ENCODE data around the gene SMYD5. TPM values are rescaled to one million over a fixed set of nuclear protein-coding genes. Genes with fewer than 3 reads are reported as not detected.
A peak's percentile ranks its signal among the peaks of the same experiment; 100 is the strongest.

Gene SMYD5
- total and polyA plus RNA-seq, 9 of the 15 experiments (the other 6 are each of a cell fraction or from before 2014, with no cell fraction given): 11.4 to 56.8 (median 32.0) TPM

DNA sequence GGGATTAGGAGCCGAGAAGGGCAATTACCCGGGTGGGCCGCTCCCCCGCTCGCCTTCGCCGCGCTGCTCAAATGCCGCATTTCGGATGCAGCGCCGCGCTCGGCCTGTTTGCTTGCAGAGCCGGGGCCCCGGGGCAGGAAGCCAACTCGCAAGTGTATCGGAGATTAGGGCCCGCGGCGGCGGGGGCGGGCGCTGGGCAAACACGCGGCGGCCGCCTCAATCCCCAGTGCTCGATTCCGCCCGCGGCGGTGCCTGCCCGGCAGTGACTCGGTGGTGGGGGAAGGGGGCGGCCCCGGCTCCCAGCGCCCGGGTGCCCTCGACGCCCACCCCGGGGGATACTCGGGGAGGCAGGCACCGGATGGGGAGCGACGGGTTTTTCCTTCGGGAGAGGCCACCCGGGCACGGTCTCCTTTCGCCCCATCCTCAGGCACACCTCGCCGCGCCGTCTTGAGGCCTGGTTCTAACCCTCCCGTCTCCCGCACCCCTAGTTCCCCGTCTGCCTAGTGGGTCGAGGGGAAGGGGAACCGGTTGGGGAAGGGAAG is 38.3 kb upstream of the SMYD5 start (continued):
- TF ChIP-seq, protein P1, sequence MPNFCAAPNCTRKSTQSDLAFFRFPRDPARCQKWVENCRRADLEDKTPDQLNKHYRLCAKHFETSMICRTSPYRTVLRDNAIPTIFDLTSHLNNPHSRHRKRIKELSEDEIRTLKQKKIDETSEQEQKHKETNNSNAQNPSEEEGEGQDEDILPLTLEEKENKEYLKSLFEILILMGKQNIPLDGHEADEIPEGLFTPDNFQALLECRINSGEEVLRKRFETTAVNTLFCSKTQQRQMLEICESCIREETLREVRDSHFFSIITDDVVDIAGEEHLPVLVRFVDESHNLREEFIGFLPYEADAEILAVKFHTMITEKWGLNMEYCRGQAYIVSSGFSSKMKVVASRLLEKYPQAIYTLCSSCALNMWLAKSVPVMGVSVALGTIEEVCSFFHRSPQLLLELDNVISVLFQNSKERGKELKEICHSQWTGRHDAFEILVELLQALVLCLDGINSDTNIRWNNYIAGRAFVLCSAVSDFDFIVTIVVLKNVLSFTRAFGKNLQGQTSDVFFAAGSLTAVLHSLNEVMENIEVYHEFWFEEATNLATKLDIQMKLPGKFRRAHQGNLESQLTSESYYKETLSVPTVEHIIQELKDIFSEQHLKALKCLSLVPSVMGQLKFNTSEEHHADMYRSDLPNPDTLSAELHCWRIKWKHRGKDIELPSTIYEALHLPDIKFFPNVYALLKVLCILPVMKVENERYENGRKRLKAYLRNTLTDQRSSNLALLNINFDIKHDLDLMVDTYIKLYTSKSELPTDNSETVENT (CRISPR knock-in tag; IDR thresholded peaks at IDR 0.05): no peak
- TF ChIP-seq SMAD1 (IDR thresholded peaks at IDR 0.05; ENCODE audit: low read depth, low read length, partially characterized antibody) (no peak), CBFA2T3 (IDR thresholded peaks at IDR 0.05) (peak; percentile 67), CCNT2 (IDR thresholded peaks at IDR 0.05; ENCODE audit: borderline replicate concordance, extremely low read depth, insufficient read length, low read depth, low read length) (peak; percentile 75), C11orf30 (IDR thresholded peaks at IDR 0.05; ENCODE audit: low read depth) (no peak), ELF4 (CRISPR knock-in tag; IDR thresholded peaks at IDR 0.05) (no peak), GTF2A2 (tag; IDR thresholded peaks at IDR 0.05) (no peak), FOXM1 (IDR thresholded peaks at IDR 0.05; ENCODE audit: low read depth) (no peak), FOXM1 (CRISPR knock-in tag; IDR thresholded peaks at IDR 0.05; ENCODE audit: low read depth) (no peak), ZNF134 (CRISPR knock-in tag; conservative IDR thresholded peaks at IDR 0.05) (no peak), CBFA2T2 (conservative IDR thresholded peaks at IDR 0.05) (peak; percentile 20; the same call in 1 of the 2 replicates), ZNF589 (CRISPR knock-in tag; IDR thresholded peaks at IDR 0.05; ENCODE audit: low read depth) (no peak)
- TF ChIP-seq, protein P2, sequence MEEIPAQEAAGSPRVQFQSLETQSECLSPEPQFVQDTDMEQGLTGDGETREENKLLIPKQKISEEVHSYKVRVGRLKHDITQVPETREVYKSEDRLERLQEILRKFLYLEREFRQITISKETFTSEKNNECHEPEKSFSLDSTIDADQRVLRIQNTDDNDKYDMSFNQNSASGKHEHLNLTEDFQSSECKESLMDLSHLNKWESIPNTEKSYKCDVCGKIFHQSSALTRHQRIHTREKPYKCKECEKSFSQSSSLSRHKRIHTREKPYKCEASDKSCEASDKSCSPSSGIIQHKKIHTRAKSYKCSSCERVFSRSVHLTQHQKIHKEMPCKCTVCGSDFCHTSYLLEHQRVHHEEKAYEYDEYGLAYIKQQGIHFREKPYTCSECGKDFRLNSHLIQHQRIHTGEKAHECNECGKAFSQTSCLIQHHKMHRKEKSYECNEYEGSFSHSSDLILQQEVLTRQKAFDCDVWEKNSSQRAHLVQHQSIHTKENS (CRISPR knock-in tag; IDR thresholded peaks at IDR 0.05): no peak
- TF ChIP-seq, protein P3, sequence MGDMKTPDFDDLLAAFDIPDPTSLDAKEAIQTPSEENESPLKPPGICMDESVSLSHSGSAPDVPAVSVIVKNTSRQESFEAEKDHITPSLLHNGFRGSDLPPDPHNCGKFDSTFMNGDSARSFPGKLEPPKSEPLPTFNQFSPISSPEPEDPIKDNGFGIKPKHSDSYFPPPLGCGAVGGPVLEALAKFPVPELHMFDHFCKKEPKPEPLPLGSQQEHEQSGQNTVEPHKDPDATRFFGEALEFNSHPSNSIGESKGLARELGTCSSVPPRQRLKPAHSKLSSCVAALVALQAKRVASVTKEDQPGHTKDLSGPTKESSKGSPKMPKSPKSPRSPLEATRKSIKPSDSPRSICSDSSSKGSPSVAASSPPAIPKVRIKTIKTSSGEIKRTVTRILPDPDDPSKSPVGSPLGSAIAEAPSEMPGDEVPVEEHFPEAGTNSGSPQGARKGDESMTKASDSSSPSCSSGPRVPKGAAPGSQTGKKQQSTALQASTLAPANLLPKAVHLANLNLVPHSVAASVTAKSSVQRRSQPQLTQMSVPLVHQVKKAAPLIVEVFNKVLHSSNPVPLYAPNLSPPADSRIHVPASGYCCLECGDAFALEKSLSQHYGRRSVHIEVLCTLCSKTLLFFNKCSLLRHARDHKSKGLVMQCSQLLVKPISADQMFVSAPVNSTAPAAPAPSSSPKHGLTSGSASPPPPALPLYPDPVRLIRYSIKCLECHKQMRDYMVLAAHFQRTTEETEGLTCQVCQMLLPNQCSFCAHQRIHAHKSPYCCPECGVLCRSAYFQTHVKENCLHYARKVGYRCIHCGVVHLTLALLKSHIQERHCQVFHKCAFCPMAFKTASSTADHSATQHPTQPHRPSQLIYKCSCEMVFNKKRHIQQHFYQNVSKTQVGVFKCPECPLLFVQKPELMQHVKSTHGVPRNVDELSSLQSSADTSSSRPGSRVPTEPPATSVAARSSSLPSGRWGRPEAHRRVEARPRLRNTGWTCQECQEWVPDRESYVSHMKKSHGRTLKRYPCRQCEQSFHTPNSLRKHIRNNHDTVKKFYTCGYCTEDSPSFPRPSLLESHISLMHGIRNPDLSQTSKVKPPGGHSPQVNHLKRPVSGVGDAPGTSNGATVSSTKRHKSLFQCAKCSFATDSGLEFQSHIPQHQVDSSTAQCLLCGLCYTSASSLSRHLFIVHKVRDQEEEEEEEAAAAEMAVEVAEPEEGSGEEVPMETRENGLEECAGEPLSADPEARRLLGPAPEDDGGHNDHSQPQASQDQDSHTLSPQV (IDR thresholded peaks at IDR 0.05): peak; percentile 72
- TF ChIP-seq, protein P4, sequence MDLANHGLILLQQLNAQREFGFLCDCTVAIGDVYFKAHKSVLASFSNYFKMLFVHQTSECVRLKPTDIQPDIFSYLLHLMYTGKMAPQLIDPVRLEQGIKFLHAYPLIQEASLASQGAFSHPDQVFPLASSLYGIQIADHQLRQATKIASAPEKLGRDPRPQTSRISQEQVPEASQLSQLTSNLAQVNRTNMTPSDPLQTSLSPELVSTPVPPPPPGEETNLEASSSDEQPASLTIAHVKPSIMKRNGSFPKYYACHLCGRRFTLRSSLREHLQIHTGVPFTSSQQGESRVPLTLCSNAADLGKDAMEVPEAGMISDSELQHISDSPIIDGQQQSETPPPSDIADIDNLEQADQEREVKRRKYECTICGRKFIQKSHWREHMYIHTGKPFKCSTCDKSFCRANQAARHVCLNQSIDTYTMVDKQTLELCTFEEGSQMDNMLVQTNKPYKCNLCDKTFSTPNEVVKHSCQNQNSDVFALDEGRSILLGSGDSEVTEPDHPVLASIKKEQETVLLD (IDR thresholded peaks at IDR 0.05): no peak
- TF ChIP-seq, protein P5, sequence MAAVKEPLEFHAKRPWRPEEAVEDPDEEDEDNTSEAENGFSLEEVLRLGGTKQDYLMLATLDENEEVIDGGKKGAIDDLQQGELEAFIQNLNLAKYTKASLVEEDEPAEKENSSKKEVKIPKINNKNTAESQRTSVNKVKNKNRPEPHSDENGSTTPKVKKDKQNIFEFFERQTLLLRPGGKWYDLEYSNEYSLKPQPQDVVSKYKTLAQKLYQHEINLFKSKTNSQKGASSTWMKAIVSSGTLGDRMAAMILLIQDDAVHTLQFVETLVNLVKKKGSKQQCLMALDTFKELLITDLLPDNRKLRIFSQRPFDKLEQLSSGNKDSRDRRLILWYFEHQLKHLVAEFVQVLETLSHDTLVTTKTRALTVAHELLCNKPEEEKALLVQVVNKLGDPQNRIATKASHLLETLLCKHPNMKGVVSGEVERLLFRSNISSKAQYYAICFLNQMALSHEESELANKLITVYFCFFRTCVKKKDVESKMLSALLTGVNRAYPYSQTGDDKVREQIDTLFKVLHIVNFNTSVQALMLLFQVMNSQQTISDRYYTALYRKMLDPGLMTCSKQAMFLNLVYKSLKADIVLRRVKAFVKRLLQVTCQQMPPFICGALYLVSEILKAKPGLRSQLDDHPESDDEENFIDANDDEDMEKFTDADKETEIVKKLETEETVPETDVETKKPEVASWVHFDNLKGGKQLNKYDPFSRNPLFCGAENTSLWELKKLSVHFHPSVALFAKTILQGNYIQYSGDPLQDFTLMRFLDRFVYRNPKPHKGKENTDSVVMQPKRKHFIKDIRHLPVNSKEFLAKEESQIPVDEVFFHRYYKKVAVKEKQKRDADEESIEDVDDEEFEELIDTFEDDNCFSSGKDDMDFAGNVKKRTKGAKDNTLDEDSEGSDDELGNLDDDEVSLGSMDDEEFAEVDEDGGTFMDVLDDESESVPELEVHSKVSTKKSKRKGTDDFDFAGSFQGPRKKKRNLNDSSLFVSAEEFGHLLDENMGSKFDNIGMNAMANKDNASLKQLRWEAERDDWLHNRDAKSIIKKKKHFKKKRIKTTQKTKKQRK (IDR thresholded peaks at IDR 0.05; ENCODE audit: borderline replicate concordance, low read depth, low read length): no peak

All from K562 (cell line).